ENCODE results near the gene ADAMTS2.

ADAMTS2 gene

GRCh38 chr5:179170606-179171005, 174.7 kb downstream of the ADAMTS2 start:
- DNase-seq: no peak

DNA sequence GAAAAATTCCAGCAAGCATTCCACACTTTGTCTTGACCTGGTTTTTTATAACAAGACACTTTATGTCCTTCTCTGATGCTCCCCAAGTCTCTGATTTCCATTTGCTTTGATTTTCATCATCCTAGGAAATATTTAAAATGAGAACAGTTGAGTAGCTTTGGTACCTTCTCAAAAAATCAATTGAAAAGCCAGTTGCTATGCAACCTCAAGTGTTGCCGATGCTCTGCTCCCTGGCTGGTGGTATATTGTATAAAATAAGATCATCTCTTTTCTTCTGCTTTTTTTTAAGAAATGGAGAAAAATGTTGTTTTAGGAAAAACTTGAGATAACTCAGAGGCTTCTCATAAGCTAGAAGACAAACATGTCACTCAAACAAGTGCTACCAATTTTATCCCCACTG, 175.4 kb downstream of the ADAMTS2 start:
- no peak for DNase-seq

- no peak for DNase-seq
Observed at GRCh38 chr5:179168664-179169063, 176.6 kb downstream of the ADAMTS2 start.

GRCh38 chr5:179167871-179168451, 177.3 kb downstream of the ADAMTS2 start:
- DNase-seq: no peak

GRCh38 chr5:179166886-179167841, 178.1 kb downstream of the ADAMTS2 start:
- DNase-seq: peak; percentile 25 to 70 (median 46)

DNA sequence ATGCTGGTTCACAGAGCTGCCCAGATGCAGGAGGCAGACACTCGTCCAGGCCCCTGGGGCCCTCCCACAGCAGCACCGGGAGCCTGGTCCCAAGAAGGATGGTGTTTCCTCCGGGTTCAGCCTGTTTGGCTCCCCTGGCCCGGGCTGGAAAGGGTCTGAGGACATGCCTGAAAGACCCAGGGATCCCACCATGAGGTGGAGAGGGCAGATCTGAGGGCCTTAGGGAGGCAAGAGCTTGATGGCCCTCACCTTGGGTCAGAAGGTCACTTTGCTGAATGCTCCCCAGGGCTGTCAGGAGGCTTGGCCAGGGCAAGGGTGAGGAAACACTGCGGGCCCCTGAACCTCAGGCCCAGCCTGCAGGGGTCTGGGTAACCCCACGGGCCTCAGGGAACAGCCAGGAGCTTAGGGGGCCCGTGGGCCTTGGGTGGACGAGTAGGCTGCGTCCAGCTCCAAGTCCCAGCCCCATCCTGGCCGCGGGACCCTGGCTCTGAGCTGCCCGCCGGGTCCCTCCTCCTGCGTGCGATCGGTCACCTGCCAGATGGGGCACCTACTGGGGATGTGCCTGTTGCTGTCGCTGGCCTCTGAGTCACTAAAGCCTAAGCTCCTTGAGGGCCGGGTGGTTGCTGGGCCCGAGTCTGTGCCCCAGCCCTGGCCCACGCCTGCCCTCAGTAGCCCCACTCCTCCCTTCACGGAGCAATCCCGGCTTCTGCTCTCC, 178.9 kb downstream of the ADAMTS2 start:
- no peak for DNase-seq

- DNase-seq: no peak
Observed at GRCh38 chr5:179165421-179166170, 179.7 kb downstream of the ADAMTS2 start.

GRCh38 chr5:179164331-179165311, 180.6 kb downstream of the ADAMTS2 start:
- no peak for DNase-seq

- DNase-seq: no peak
Observed at GRCh38 chr5:179163236-179164155, 181.8 kb downstream of the ADAMTS2 start.

DNA sequence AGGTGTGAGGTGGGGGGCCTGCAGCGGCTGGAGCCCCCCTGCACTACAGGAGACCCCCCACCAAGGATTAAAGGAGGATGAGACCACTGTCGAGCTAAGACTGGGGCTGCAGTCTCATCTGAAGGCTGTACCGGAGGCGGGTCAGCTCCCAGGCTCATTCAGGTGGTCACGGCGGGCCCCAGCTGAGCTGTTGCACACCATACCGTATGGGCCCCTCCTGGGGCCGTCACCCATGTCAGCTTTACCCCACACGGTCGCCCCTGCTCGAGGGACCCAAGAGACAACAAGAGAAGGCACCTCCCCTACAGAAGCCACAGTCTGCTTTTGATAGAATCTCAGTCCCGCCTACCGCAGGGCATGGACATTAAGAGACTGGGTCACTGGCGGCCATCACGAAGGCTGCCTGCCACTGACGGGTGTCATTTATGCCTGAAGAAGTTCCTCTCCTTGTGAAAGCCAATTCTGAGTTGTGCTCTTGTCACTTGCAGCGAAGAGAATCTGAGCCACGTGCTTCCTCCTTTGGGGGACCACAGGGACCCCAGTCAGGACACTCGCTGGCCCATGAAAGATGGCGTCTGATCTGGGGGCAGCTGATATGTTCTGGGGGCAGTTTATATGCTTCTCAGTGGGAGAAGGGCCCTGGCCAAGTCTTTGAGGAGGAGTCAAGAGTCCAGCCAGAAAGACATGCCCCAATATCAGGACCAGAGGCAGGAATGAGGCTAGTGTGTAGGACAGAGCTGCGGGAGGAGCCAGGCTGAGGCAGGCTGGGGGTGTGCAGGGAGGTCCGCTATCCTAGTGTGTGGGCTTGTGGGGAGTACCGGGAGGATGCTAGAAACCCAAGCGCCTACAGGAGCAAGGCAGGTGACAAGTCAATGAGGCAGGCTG, 182.7 kb downstream of the ADAMTS2 start:
- no peak for DNase-seq

DNA sequence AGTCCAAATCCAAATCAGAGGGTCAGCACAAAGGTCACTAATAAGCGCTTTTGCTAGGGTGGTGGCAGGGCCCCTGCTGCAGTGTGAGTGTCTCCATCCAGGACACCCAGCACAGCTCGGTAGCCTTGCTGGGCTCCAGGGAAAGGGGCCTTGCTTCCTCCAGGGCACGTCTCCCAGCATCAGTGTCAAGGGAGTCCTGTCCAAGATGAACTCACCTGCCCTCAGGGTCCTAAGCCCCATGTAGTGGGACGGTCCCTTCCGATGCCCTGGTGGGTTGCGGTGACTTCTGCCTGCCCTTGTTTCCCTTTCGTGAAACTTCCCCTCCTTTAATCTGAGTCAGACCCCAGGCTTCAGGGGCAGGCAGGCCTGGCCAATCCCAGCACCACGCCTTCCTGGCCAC, 183.4 kb downstream of the ADAMTS2 start:
- no peak for DNase-seq

DNA sequence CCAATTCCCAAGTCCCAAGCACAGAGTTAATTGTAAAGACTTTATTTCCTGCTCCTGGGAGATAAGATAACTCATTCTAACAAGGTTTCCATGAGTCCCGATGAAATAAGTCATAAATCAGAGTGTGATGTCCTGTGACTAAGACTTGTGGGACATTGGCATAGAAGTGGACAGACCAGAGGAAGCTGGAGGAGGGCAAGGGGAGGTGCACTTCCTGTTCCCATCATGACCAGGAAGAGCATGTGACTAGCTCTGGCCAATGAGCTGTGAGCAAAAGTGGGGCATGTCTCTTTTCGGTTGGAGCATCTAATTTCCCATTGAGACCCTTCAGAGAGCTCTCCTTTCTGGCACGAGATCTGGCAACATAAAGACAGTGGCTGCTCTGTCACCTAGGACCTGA, 184.7 kb downstream of the ADAMTS2 start:
- DNase-seq: no peak

- no peak for DNase-seq
Observed at GRCh38 chr5:179158556-179158955, 186.7 kb downstream of the ADAMTS2 start.

DNA sequence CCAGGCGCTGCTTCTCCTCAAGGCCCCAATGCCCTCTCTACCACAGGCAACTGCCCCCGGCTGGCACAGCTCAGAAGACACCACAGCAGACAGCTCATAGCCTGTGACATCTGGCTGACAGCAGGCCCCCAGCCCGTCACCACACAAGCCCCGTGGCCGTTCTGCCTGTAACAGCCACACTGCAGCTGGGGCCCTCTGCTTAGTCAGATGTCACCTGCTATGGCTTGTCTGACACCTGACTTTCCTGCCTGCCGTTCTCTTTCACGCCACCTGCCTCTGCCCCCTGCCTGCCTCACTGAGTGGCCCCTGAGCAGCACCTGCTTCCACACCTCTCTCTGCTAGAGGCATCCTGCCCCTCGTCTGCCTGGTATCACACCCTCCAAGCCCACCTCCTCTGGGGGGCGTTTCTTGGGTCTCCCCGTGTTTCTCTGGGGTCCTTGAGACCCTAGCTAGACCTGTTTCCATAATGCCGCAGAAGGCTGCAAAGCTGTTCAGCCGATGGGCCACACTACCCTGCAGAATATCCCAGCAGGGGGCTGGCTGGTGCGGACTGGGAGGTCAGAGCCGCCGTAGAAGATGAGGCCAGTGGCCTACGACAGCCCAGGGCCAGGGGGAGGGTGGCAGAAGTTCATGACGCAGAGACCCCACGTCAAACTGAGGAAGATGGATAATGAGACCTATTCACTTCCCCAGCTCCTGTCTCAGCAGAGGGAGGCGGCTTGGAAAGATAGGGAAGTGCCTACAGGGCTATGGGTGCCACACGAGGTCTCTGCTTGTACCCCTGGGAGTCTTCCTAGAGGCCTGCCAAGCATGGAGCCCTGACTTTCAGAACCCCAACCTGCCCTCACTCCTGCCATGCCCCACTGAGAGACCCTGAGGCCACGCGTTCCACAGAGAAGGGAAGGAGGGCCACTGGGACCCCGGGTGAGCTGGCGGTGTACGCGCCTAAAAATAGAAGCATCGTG, 190.0 kb downstream of the ADAMTS2 start:
- no peak for DNase-seq

DNA sequence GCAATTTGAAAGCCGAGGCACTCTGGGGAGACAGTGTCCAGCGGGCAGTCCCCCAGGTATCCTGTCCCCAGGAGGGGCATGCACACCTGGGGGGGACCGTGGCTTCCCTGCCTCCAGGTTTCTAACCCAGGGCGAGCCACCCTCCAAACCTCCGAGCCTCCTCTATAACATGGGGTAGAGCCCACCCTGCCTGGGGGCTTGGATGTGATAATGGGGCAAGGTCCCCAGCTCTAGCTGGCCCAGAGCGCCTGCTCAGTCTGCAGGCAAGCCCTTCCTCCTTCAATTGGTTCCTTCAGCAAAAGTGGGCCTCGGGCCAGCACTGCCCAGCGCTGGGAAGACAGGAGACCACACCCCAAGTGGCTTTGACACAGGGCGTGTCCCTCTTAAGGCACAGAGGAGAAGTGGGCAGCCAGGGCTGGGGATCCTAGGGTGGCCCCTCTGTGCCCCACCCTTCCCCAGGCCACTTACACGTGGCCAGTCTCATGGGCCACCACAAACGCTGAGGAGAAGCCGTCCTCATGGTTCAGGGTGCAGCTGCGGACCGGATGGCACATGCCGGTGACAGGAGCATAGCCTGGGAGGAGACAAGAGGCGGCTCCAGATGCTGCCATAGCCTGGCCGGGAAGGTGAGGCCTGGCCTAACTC, 190.8 kb downstream of the ADAMTS2 start:
- no peak for DNase-seq

- DNase-seq: no peak
Observed at GRCh38 chr5:179153921-179154345, 191.3 kb downstream of the ADAMTS2 start.

GRCh38 chr5:179153341-179153901, 191.8 kb downstream of the ADAMTS2 start:
- no peak for DNase-seq

Measured in activated naive CD4-positive, alpha-beta T cell (primary cell).